Bronchial epithelial cell (primary cell): ENCODE measurements around the gene CD59. TPM values are rescaled to one million over a fixed set of nuclear protein-coding genes. Genes with fewer than 3 reads are reported as not detected.
"Not testable (repeated sequence)": the region's sequence is repeated elsewhere in the genome, so short reads cannot be mapped to it uniquely, and the experiment has no call there.

ENCODE experiments used
- DNase-seq: peaks from one replicate; pipeline ENCODE4 v3.0.0-alpha.2; 2010; ENCODE audit warnings: low read depth
- FAIRE-seq: peaks from 2 replicates; lab custom pipeline; 2011; peaks lifted over from hg19 to GRCh38; lab: Jason Lieb, UNC
- H3K27me3 ChIP-seq: 2 replicates; pipeline ENCODE4 v1.5.1; 2011; ENCODE audit warnings: low read length; ENCODE audit not compliant: control insufficient read depth, insufficient read depth
- H3K36me3 ChIP-seq: 2 replicates; pipeline ENCODE4 v1.5.1; 2011; ENCODE audit warnings: low read length; ENCODE audit not compliant: control insufficient read depth, insufficient read depth
- H3K4me3 ChIP-seq: 2 replicates; pipeline ENCODE4 v1.5.1; 2011; ENCODE audit warnings: mild to moderate bottlenecking, low read depth, low read length, control low read depth
- total RNA-seq: library from RNA; depleted of rRNA; stranded (reverse); fragments of >200 nt; gene quantifications from 2 replicates; pipeline ENCODE4 v1.2.1, GENCODE V29; 2014
- TF ChIP-seq, protein P1 (sequence below): IDR thresholded peaks from 2 replicates; pipeline ENCODE4 v1.5.1; 2011; ENCODE audit warnings: mild to moderate bottlenecking, moderate library complexity, low read length, control low read depth, inconsistent platforms; ENCODE audit not compliant: insufficient read depth, severe bottlenecking

Gene CD59
- total RNA-seq, 1 donor from 2014 or later: 193 TPM

DNA sequence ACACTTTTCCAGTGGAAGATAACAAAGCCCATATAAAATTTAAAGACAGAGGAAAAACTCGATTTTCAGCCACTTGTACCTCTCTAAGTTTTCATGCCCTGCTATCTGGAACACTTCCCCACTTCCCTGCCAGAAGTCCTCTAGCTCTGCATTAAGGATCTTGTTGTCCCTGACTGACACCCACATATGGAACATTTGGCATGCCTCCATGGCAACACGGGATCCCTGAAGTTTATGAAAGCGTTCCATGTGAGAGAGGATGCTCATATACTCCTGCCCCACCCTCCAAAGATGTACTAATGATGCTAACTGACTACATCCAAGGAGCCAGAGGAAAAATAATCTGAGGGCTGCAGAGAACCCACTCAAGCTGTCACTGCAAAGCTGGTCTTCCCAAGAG lies 26.8 kb downstream of the CD59 start:
- FAIRE-seq (no peak), DNase-seq (no peak)
- no peaks in the 10 kb centered on the region for H3K27me3 ChIP-seq
- TF ChIP-seq, protein P1, sequence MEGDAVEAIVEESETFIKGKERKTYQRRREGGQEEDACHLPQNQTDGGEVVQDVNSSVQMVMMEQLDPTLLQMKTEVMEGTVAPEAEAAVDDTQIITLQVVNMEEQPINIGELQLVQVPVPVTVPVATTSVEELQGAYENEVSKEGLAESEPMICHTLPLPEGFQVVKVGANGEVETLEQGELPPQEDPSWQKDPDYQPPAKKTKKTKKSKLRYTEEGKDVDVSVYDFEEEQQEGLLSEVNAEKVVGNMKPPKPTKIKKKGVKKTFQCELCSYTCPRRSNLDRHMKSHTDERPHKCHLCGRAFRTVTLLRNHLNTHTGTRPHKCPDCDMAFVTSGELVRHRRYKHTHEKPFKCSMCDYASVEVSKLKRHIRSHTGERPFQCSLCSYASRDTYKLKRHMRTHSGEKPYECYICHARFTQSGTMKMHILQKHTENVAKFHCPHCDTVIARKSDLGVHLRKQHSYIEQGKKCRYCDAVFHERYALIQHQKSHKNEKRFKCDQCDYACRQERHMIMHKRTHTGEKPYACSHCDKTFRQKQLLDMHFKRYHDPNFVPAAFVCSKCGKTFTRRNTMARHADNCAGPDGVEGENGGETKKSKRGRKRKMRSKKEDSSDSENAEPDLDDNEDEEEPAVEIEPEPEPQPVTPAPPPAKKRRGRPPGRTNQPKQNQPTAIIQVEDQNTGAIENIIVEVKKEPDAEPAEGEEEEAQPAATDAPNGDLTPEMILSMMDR: no peak
- H3K36me3 ChIP-seq: peaks cover 6% of the 10 kb centered on the region
- H3K4me3 ChIP-seq: no peak overlapping the region

DNA sequence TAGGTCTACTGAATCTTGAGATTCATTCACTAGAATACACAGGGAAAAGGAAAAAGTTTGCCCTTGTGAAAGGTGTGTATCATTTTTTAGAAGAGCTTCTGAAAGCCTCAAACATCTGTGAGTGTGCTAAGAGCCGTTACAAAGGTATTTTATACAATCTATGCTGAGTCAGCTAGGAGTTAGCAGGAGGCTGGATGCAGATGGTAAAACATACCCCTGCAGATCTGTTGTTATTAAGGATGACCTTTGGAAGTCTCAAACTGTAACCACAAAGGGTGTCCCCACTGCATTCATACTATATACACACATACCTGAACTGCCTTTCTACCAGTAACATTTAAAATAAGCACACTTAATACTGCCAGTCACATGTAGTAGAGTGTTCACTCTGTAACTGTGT lies 27.2 kb downstream of the CD59 start:
- TF ChIP-seq, protein P1: no peak
- H3K4me3 ChIP-seq: no peak overlapping the region
- DNase-seq (no peak), FAIRE-seq (no peak)
- H3K36me3 ChIP-seq: peaks cover 6% of the 10 kb centered on the region
- no peaks in the 10 kb centered on the region for H3K27me3 ChIP-seq

DNA sequence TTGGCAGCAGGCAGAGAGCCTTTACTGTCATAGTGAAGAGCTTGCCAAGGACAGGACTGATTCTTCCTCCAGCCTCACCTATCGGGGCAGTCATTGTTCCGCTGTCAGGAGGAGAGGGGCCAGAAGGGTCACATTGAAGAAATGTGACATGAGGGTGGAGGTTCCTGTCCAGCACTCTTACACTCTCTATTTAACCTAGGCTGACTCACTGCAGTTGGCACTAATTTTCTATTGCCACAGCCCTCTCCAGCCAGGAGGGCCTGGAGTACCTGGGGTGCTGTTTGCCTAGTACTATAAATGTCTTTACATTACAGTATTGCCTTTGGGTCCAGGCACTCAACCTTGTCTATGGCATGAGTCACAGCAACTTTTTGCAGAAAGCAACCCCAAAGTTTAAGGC lies 28.4 kb downstream of the CD59 start:
- not testable (repeated sequence) for H3K4me3 ChIP-seq, H3K36me3 ChIP-seq, H3K27me3 ChIP-seq, FAIRE-seq
- DNase-seq: peak; percentile 63

DNA sequence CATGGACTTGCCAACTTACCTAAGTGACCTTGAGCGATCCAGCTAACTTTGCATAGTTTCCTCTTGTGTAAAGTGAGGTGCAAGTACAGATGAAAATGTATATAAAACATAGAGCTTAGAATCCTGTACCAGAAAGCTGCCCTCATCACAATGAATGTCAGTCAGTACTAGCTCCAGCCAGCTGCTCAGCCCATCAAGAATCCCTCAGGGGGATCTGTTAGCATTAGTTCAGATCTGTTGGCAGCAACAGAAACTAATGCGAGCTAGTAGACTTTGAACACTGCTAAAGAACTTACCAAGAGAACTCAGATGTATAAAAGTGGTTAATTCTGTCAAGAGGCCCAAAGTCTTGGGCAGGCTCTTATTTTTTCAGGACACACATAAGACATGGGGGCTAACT lies 29.3 kb downstream of the CD59 start:
- TF ChIP-seq, protein P1: no peak
- DNase-seq (no peak), FAIRE-seq (no peak)
- Histone ChIP-seq H3K27me3 (no peaks in the 10 kb centered on the region), H3K4me3 (no peak overlapping the region), H3K36me3 (peaks cover 5% of the 10 kb centered on the region)

DNA sequence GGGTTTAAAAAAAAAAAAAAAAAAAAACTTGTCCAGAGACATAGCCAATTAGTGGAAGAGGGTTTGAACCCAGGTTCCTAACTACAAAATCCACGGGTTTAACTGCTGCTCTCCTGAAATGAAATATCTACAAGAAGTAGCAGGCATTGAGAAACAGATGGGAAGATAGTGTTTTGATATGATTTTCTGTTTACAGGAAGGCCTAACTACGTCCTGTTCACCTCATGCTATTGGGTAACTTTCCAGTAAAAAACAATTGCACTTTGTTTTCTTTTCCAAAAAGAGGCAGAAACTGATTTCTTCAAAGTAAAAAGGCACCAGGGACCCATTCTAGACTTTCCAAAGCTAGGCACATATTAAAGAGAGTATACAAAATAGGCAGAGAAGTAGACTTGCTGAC lies 29.7 kb downstream of the CD59 start:
- Histone ChIP-seq H3K27me3 (no peaks in the 10 kb centered on the region), H3K36me3 (peaks cover 5% of the 10 kb centered on the region), H3K4me3 (no peak overlapping the region)
- FAIRE-seq (no peak), DNase-seq (no peak)
- TF ChIP-seq, protein P1: no peak

DNA sequence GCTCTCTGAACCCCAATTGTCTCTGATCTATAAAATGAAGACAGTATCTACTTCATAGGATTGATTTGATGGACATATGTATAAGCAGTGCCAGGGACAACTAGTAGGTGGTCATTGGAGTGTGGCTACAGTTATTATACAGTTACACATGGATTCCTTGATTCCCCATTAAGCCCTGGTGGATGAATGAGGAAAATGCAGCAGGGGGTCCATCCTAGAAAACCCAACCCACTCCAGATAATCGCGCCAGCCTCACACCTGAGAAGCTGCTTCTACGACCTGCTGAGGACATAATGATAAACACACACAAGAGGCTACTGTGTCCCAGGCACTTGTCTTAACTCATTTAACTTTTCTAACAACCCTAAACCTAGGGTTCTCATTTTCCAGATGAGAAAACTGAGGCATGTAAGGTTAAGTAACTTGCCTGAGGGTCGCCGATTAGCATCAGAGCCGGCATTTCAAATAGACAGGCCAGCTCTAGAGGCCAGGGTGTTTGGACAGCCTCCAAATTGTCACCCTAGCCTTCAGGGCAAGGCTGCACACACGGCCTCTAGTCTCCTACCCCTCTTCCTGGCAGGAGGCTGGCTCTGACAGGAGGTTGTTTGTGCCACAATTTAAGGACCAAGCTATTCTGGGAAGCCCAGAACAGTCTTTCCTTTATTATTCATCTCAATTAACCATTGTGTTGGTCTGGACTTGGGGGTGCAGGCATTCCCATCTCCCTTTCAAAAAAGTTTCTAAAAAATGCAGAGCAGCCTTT lies 31.8 kb downstream of the CD59 start:
- DNase-seq (no peak), FAIRE-seq (no peak)
- Histone ChIP-seq H3K4me3 (no peak overlapping the region), H3K27me3 (no peaks in the 10 kb centered on the region), H3K36me3 (peaks cover 2% of the 10 kb centered on the region)
- TF ChIP-seq, protein P1: no peak
